Body of pancreas (tissue), 4 donors: ENCODE results near the gene UBE2E2. TPM values are rescaled to one million over a fixed set of nuclear protein-coding genes. Genes with fewer than 3 reads are reported as not detected.

Source experiments
- ATAC-seq: fragments of 150-250 bp; one replicate; pipeline ENCODE4 v1.9.1; 2016
- DNase-seq, 4 donors: peaks; one replicate each; pipeline ENCODE4 v3.0.0-alpha.2; 2019
- H3K27ac ChIP-seq, 4 donors: fragments of 200-600 bp; sonication (generic); 1 replicate in 3 of 4; 2 replicates in 1 of 4; pipeline versions ENCODE4 v1.5.1 to v1.6.1; 2016 to 2019; ENCODE audit warnings: mild to moderate bottlenecking in 1 of 4, mixed read lengths in 1 of 4, moderate library complexity in 1 of 4
- H3K27me3 ChIP-seq, 2 donors: fragments of 200-600 bp; sonication (generic); one replicate each; pipeline ENCODE4 v1.6.0; 2016; ENCODE audit warnings: mild to moderate bottlenecking in 1 of 2
- H3K36me3 ChIP-seq, 2 donors: fragments of 200-600 bp; sonication (generic); replicated peaks in 1 of 2; 2 replicates each; pipeline ENCODE4 v1.5.1; 2016; ENCODE audit warnings: low read depth in 2 of 2; ENCODE audit not compliant: insufficient read depth in 1 of 2
- H3K4me1 ChIP-seq: fragments of 200-600 bp; sonication (generic); one replicate; pipeline ENCODE4 v1.6.0; 2016
- H3K4me3 ChIP-seq, 2 donors: fragments of 200-600 bp; sonication (generic); 1 replicate in 1 of 2; 2 replicates in 1 of 2; pipeline ENCODE4 v1.5.1; 2016 to 2019
- H3K9me3 ChIP-seq, 3 donors: fragments of 200-600 bp; sonication (generic); 1 replicate in 2 of 3; 2 replicates in 1 of 3; pipeline ENCODE4 v1.5.1; 2016
- CTCF ChIP-seq, 7 experiments: fragments of 450-650 bp in 4 of 7; fragments of 200-600 bp in 3 of 7; sonication (generic) in 3 of 7; IDR thresholded peaks; one replicate each; pipeline ENCODE4 v1.5.1; 2016 to 2019; ENCODE audit warnings: antibody characterized with exemption in 7 of 7
- POLR2A ChIP-seq, 3 donors: fragments of 450-650 bp; IDR thresholded peaks; one replicate each; pipeline ENCODE4 v1.6.1; 2016; ENCODE audit warnings: antibody characterized with exemption in 3 of 3, mild to moderate bottlenecking in 2 of 3
- WGBS, 2 donors: methylation state at CpG; one replicate each; pipeline ENCODE4 v1.1.5; 2017; 5-methylcytosine and 5-hydroxymethylcytosine counted together
- intact Hi-C: fragments of 100-400 bp; cut with DNase I; formaldehyde crosslinking; loops from one replicate; pipeline ENCODE4 v1.15.1; 2023
- total RNA-seq, 2 donors: library from RNA; depleted of rRNA; stranded (reverse); fragments of >200 nt; gene quantifications; one replicate each; pipeline ENCODE4 v1.1.0, GENCODE V29; 2016

The UBE2E2 gene
- total RNA-seq, 2 donors from 2014 or later, result 7.8 to 23.7 TPM

GRCh38 chr3:23359116-23359515 is 156.0 kb downstream of the UBE2E2 start:
- Histone ChIP-seq H3K9me3 (no peaks in the 10 kb centered on the region), H3K36me3 (no peaks in the 10 kb centered on the region), H3K27me3 (no peaks in the 10 kb centered on the region), H3K4me3 (no peak overlapping the region), H3K27ac (no peak overlapping the region), H3K4me1 (no peaks in the 10 kb centered on the region)
- intact Hi-C loops, result no loop called here
- DNase-seq (no peak), ATAC-seq (no peak)
- no peak for TF ChIP-seq CTCF (IDR thresholded peaks at IDR 0.05)
- TF ChIP-seq POLR2A (IDR thresholded peaks at IDR 0.05), result no peak

- ATAC-seq, result no peak
- Histone ChIP-seq H3K27me3 (no peaks in the 10 kb centered on the region), H3K36me3 (no peaks in the 10 kb centered on the region), H3K27ac (no peak overlapping the region), H3K4me1 (no peaks in the 10 kb centered on the region), H3K9me3 (no peaks in the 10 kb centered on the region), H3K4me3 (no peak overlapping the region)
- intact Hi-C loops, result no loop called here
- TF ChIP-seq POLR2A (IDR thresholded peaks at IDR 0.05) (no peak), CTCF (IDR thresholded peaks at IDR 0.05) (no peak)
- WGBS, 2 donors, result 72 to 86% methylated on average over 2 of the region's 2 CpGs
- DNase-seq, result no peak
Observed at GRCh38 chr3:23365066-23365465, 161.9 kb downstream of the UBE2E2 start.

GRCh38 chr3:23368731-23369130 is 165.6 kb downstream of the UBE2E2 start:
- Histone ChIP-seq H3K36me3 (no peaks in the 10 kb centered on the region), H3K4me1 (no peaks in the 10 kb centered on the region), H3K9me3 (no peaks in the 10 kb centered on the region), H3K4me3 (no peak overlapping the region), H3K27me3 (no peaks in the 10 kb centered on the region), H3K27ac (no peak overlapping the region)
- 60 to 75% methylated on average over 1 of the region's 1 CpG for WGBS, 2 donors
- TF ChIP-seq CTCF (IDR thresholded peaks at IDR 0.05), result no peak
- TF ChIP-seq POLR2A (IDR thresholded peaks at IDR 0.05), result no peak
- intact Hi-C loops, result no loop called here
- DNase-seq (no peak), ATAC-seq (no peak)

- H3K27ac ChIP-seq, result no peak overlapping the region
Observed at GRCh38 chr3:23372285-23372684, 169.2 kb downstream of the UBE2E2 start.

GRCh38 chr3:23376516-23377248 is 173.6 kb downstream of the UBE2E2 start:
- DNase-seq (no peak), ATAC-seq (no peak)
- Histone ChIP-seq H3K36me3 (no peaks in the 10 kb centered on the region), H3K4me1 (no peaks in the 10 kb centered on the region), H3K4me3 (no peak overlapping the region), H3K9me3 (no peaks in the 10 kb centered on the region), H3K27ac (no peak overlapping the region), H3K27me3 (no peaks in the 10 kb centered on the region)
- 87 to 90% methylated on average over 3 of the region's 3 CpGs for WGBS, 2 donors
- TF ChIP-seq POLR2A (IDR thresholded peaks at IDR 0.05) (no peak), CTCF (IDR thresholded peaks at IDR 0.05) (no peak)
- intact Hi-C loops, result no loop called here

More at GRCh38 chr3:23372285-23372684, 169.2 kb downstream of the UBE2E2 start:
- DNase-seq (no peak), ATAC-seq (no peak)
- Histone ChIP-seq H3K27me3 (no peaks in the 10 kb centered on the region), H3K9me3 (no peaks in the 10 kb centered on the region), H3K36me3 (no peaks in the 10 kb centered on the region), H3K4me1 (no peaks in the 10 kb centered on the region), H3K4me3 (no peak overlapping the region)
- intact Hi-C loops, result no loop called here
- TF ChIP-seq POLR2A (IDR thresholded peaks at IDR 0.05), result no peak
- WGBS, 2 donors, result 68 to 74% methylated on average over 1 of the region's 1 CpG
